Lung (tissue), 12 donors: ENCODE data around the gene NUBP2. TPM values are rescaled to one million over a fixed set of nuclear protein-coding genes. Genes with fewer than 3 reads are reported as not detected.

ENCODE experiments used
- ATAC-seq: fragments of 200-7000 bp; cut with Tn5 transposase; one replicate; pipeline ENCODE4 v1.9.1; 2020; ENCODE audit warnings: moderate number of reproducible peaks; ENCODE audit not compliant: insufficient read depth, low FRiP score
- DNase-seq, 3 donors: peaks; one replicate each; pipeline ENCODE4 v3.0.0-alpha.2; 2013 to 2017
- H3K27ac ChIP-seq, 2 donors: one replicate each; pipeline ENCODE4 v1.5.1; 2013; ENCODE audit warnings: mild to moderate bottlenecking in 2 of 2, moderate library complexity in 2 of 2, control low read depth in 1 of 2, inconsistent platforms in 1 of 2, low read depth in 1 of 2, low read length in 1 of 2
- H3K27me3 ChIP-seq, 3 donors: one replicate each; pipeline ENCODE4 v1.5.1; 2013; ENCODE audit warnings: low read length in 2 of 3; ENCODE audit not compliant: control insufficient read depth in 3 of 3, insufficient read depth in 3 of 3
- H3K36me3 ChIP-seq, 4 donors: one replicate each; pipeline ENCODE4 v1.5.1; 2013; ENCODE audit warnings: low read length in 4 of 4, mild to moderate bottlenecking in 1 of 4, moderate library complexity in 1 of 4; ENCODE audit not compliant: control insufficient read depth in 4 of 4, insufficient read depth in 4 of 4
- H3K4me1 ChIP-seq, 5 donors: one replicate each; pipeline ENCODE4 v1.5.1; 2013; ENCODE audit warnings: low read length in 5 of 5, mild to moderate bottlenecking in 2 of 5, moderate library complexity in 1 of 5; ENCODE audit not compliant: control insufficient read depth in 5 of 5, insufficient read depth in 5 of 5
- H3K4me3 ChIP-seq: one replicate; pipeline ENCODE4 v1.5.1; 2013; ENCODE audit warnings: mild to moderate bottlenecking, control low read depth, moderate library complexity
- H3K9ac ChIP-seq, 2 donors: one replicate each; pipeline ENCODE4 v1.5.1; 2013; ENCODE audit warnings: low read length in 2 of 2, control low read depth in 1 of 2; ENCODE audit not compliant: insufficient read depth in 1 of 2
- H3K9me3 ChIP-seq, 4 donors: one replicate each; pipeline ENCODE4 v1.5.1; 2013; ENCODE audit warnings: low read length in 3 of 4, mild to moderate bottlenecking in 1 of 4, moderate library complexity in 1 of 4; ENCODE audit not compliant: control insufficient read depth in 4 of 4, insufficient read depth in 3 of 4
- CTCF ChIP-seq: IDR thresholded peaks from 2 replicates; pipeline ENCODE4 v1.5.1; 2012; ENCODE audit warnings: mild to moderate bottlenecking; ENCODE audit errors: control extremely low read depth, extremely low read depth
- WGBS, 2 donors: extraction: QIAGEN DNeasy Blood & Tissue Kit; methylation state at CpG; one replicate each; pipeline ENCODE4 v1.1.7; 2013; 5-methylcytosine and 5-hydroxymethylcytosine counted together
- polyA plus RNA-seq, 2 donors: library from polyadenylated mRNA; stranded (reverse); fragments of 200-250 nt; gene quantifications; one replicate each; pipeline ENCODE4 v1.2.1, GENCODE V29; 2013
- total RNA-seq, 2 donors: library from RNA; depleted of rRNA in 1 of 2; stranded (reverse); fragments of >200 nt in 1 of 2; gene quantifications; one replicate each; pipeline ENCODE4 v1.2.1, GENCODE V29; 2014 to 2021
- donor health status: control.
- donor health status: control.
- donor health status: Bipolar disorder and iron deficiency.
- donor health status: healthy.
- donor health status: DM: yes; HTN: yes; CAD: no.

The NUBP2 gene
- total and polyA plus RNA-seq, 4 donors: 38.9 to 70.2 (median 65.6) TPM

GRCh38 chr16:1812732-1813163 lies 30.0 kb downstream of the NUBP2 start:
- DNase-seq: peak; percentile 91 to 94 (median 92)
- WGBS, 2 donors: 25 to 30% methylated on average over 17 of the region's 17 CpGs

GRCh38 chr16:1815461-1815860 lies 32.7 kb downstream of the NUBP2 start:
- Histone ChIP-seq H3K9me3 (no peaks in the 10 kb centered on the region), H3K9ac (no peak overlapping the region), H3K4me1 (peaks cover 0 to 13% (median 0%) of the 10 kb centered on the region in 5 donors), H3K4me3 (no peak overlapping the region), H3K27me3 (no peaks in the 10 kb centered on the region), H3K36me3 (peaks cover 0 to 44% (median 5%) of the 10 kb centered on the region in 4 donors), H3K27ac (no peak overlapping the region)
- WGBS, 2 donors: 91 to 92% methylated on average over 11 of the region's 11 CpGs
- no peak for TF ChIP-seq CTCF
- DNase-seq: no peak
- ATAC-seq: no peak

More at GRCh38 chr16:1812732-1813163, 30.0 kb downstream of the NUBP2 start:
- peak; percentile 89 for ATAC-seq
- H3K4me1 ChIP-seq: peaks cover 0 to 13% (median 0%) of the 10 kb centered on the region in 5 donors
- H3K9me3 ChIP-seq: no peaks in the 10 kb centered on the region
- peak; percentile 30 for TF ChIP-seq CTCF
- no peak overlapping the region for H3K9ac ChIP-seq
- H3K36me3 ChIP-seq: peaks cover 2 to 43% (median 5%) of the 10 kb centered on the region in 4 donors
- no peak overlapping the region for H3K4me3 ChIP-seq
- H3K27me3 ChIP-seq: no peaks in the 10 kb centered on the region
- no peak overlapping the region for H3K27ac ChIP-seq

- TF ChIP-seq CTCF: no peak
- no peak overlapping the region for H3K9ac ChIP-seq
- H3K4me3 ChIP-seq: no peak overlapping the region
- H3K4me1 ChIP-seq: peaks cover 0 to 13% (median 0%) of the 10 kb centered on the region in 5 donors
- H3K36me3 ChIP-seq: peaks cover 0 to 49% (median 8%) of the 10 kb centered on the region in 4 donors
- H3K27me3 ChIP-seq: no peaks in the 10 kb centered on the region
- WGBS, 2 donors: 95 to 97% methylated on average over 39 to 40 of the region's 40 CpGs
- ATAC-seq (no peak), DNase-seq (no peak)
- no peak overlapping the region for H3K27ac ChIP-seq
- no peaks in the 10 kb centered on the region for H3K9me3 ChIP-seq
Observed at GRCh38 chr16:1816396-1817275, 33.9 kb downstream of the NUBP2 start.
